ENCODE results near the gene MPP3.

DNA sequence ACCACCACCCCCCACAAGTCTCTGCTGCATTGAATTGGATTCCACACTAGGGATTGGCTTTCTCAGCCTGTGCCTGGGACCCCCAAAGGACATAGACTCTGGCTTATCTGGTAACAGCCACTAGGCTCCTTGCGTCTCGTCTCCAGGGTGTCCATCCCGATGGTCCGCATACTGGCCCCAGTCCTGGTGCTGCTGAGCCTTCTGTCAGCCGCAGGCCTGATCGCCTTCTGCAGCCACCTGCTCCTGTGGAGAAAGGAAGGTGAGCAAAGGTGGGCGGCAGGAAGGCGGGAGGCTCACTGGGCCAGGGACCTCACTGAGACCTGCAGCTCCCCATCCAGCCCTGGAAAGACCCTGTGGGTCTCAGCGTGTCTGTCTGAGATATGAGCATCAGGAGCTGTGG, 22.1 kb upstream of the MPP3 start:
- TF ChIP-seq EP300 (IDR thresholded peaks at IDR 0.05) (no peak), CTCF (IDR thresholded peaks at IDR 0.05) (no peak)

Measured in upper lobe of left lung (tissue), 4 donors.